CD4-positive, alpha-beta T cell treated with Interferon alpha-2 for 1 hour (primary cell): ENCODE data around the gene PRSS56.

Experiments used
- DNase-seq, 2 donors: peaks; one replicate each; pipeline ENCODE4 v3.0.0-alpha.2; 2020 to 2022

PRSS56 gene

DNA sequence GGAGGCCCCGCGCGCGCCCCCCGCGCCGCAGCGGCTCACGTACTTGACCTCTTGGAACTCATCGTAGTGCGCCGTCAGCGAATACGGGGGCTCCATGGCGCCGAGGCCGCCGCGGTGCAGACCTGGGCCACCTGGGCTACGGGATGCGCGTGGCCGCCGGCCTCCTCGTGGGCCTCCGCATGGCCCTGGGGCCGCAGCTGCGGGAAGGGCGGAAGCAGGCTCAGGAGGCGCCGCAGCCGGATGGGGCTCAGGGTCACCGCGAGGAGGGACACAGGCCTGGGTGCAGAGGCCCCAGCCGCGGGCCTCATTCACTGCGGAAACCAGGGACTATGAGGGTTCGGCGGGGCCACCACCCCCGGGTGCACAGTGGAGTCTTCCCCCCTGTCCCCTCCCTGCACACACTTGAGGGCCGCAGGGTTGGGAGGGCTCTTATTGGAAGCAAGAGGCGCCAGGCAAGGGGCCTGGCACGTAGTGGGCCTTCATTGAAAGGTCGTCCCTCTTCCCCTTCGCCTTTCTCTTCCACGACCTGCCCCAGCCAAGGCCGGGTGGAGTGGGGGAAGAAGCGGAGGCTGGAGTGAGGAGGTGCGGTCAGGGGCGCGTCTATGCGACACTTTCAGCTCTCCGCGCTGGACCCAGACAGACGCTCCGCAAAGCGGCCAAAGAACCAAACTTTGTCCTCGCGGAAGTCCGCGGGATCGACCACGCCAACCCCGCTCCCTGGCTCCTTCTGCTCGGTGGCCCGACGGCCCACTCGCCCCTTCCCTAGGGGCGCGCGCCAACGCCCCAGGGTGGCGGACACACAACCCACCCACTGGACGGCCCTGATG is 33.4 kb upstream of the PRSS56 start:
- DNase-seq, result no peak

DNA sequence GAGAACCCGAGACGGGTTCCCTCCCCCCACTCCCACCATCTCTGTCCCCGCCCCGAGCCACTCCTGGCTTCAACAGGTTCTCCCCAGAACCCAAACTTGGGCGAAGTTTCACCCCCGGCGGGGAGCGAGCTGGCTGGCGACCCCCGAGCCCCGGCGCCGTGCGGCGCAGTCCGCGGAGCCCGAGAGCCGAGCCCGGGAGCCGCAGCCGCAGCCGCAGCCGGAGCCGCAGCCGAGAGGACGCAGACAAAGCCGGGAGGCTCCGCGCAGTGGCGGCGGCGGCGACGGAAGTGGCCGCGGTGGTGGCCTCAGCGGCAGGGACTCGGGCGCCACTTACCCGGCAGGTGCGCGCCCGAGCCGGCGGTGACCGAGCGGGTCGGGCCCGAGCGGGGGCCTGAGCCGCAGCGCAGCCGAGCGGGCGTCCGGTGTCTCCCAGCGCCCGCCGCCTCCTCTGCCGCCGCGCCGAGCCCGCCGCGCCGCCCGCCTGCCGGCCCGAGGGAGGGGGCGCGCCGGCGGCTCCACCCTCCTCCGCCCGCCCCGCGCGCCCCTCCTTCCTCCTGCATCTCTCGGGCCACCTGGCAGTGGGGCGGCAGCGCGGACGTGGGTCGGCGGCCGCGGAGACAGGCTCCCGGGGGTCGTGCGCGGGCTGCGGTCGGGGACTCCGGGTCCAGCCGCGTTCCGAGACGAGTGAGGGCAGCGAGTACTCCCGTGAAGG is 32.6 kb upstream of the PRSS56 start, which contains the start of gene ECEL1:
TSS of gene ECEL1 (minus strand) at position 450 of the 712 bp plus-strand sequence. CDS start 1,181 bp downstream, outside the sequence.
- no peak for DNase-seq

DNA sequence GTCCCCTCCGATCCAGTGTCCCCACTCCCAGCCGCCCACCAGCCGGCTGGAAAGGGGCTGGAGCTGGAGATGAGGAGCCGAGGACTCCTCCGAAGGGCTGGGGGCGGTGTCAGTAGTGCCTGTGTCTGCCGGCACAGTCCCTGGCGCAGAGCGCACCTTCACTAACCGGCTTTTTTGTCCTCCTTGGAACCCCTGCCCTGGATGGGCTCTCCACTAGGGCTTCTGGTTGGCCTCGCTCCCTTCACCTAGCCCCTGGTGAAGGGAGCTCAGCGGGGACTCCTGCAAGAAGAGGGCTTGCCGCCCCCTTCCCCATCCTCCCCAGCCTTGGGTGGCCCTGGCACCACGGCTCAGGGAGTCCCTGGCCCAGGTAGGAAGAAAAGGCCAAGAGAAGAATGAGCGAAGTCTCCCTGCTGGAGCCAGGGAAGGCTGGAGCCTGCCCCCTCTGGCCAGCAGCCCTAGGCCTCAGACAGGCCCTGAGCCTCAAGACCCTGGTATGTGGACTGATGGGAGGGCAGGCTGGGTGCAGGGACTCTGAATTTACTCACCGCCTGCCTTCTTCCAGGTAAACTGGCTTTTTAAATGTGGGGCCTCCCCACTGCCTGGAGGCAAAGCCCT is 32.0 kb upstream of the PRSS56 start:
- no peak for DNase-seq

DNA sequence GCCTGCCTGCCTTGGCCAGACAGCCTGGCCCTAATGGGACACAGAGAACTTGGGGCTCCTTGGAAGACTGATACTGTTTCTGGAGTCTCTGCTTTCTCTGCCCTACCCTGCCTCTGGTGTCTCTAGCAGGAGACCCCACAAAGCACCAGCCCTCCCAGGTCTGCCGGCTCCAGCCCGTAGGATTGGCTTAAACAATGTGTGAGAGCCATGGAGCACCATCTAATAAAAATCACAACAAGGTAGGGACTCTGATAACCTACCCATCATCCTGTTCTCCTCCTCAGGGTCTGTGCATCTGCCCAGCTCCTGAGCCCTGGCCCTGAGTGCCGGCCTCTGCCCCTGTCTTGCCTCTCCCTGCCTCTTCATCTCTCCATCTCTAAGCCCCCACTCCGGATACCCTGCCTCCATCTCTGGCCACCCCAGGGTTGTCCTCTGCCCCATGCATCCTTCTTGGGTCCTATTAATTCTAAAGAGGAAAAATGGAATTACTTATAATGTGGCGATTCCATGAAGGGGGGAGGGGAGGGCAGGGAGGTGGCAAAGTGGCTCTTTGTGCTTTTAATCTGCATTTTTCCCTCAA is 31.4 kb upstream of the PRSS56 start:
- no peak for DNase-seq

DNA sequence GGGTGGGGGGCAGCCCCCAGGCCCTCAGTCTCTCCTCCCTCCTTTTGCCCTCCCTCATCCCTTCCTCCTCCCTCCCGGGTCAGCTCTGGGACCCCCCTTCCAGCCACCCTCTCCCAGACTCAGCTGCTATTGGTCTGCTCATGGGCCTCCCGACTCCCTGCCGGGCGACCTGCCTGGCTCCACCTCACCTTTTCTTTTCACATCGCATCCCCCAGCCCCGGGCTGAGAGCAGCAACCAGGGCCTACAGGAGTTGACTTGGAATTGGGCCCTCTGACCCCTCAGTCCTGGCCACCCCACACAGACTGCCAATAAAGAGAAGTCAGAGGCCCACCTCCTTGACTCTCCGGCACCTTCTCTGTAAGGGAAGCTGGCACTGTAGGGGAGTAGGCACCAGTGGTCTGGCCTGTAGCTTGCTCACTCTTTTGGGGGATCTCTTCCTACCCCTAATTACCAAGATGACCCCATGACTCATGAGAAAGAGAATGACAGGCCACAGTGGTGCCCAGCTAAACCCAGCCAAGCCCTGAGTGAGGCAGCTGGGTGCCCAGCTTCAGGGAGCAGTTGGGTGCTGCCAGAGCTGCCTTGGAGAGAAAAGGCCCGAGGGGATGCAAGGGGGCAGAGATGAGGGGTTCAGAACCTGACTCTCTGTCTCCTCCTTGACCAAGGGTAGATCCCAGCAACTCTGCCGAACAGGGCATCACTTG is 30.5 kb upstream of the PRSS56 start:
- DNase-seq, result no peak

DNA sequence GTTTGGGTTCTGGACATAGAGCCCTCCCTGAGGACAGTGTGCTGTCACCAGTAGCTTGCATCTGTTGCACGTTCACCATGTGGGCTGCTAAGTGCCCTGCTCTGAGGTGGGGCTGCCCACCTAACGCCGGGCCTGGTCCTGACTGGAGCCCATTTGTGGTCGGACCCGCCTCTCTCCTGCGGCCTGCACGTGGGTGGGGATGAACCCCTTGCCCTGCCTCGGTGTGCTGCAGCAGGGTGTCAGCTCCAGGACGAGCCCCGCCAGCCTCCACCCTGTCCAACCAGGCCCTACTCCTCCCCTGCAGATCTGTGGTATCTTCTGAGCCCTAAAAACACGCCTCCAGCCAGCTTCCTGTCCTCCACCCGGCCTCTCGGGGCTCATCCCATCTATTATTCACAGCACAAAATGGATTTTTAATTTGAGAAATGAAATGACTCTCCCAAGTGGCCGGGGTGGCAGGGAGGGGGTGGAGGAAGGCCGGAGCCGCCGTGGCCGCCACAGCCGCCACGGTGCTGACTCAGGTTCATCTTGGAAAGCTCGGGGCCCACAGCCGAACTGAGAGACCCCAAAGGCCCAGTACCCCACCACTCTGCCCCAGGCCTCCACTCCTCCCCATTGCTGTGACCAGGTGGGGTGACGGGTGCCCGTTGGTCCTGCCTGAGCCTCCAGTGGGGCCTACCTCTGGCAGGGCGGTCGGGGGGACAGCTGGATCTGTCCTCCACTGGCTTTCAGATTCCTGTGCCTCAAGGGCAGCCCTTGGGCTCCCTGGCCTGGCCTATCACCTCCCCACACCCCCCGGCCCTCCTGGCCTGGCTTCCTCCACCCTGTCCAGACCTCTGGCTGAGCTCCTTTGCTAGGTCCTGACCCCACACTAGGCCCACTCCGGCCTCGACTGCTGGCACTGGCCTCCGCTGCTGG is 29.7 kb upstream of the PRSS56 start:
- DNase-seq, result no peak

DNA sequence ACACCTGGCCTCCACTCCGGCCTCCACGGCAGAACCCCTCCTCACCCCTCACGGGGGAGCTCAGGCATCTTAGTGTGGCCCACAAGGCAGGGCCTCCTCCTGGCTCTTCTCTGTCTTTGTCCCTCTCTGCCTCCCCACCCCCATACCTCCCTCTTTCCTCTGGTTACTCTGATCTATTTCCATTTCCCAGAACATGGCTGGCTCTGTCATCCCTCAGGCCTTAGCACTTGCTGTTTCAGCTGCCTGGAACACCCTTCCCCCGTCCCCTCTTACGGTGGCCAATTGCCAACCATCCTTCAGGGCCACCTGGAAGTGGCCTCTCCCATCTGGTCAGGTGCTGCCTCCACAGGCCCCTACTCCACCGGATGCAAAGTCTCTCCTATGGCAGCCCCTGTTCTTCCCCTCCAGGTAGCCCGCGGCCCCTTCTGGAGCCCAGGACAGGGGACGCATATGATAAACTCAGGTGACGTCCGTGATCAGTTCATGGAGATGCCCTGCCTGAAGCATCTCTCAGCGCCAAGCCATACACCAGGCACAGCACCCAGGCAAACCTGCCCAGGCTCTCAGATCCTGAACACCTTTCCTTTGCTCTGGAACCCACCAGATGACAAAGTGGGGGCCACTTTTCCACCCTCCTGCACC is 28.9 kb upstream of the PRSS56 start:
- DNase-seq, result no peak

DNA sequence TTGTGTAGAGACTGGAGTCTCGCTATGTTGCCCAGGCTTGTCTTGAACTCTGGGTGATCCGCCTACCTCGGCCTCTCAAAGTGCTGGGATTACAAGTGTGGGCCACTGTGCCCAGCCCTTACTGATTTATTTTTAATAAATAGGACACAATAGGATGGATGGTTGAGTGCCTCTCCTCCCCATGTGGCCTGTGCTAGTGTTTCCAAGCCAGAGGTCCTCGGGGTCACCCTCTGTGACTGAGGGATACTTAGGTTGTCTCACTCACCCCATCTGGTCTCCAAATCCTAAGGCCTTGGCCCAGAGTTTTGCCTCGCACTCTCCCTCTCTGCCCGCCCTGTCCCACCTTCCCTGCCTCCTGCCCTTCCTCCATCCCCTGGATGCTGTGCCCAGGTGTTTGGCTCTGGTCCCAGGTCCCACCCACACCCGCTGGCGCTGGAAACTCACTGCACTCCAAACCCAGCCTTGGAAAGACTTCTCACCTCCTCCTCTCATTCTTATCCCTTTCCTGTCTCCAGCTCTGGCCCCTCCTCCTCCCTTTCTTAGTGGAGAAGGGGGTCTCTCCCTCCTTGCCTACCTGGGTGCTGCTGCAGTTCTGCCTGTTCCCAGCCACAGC is 27.8 kb upstream of the PRSS56 start:
- DNase-seq, result no peak

DNA sequence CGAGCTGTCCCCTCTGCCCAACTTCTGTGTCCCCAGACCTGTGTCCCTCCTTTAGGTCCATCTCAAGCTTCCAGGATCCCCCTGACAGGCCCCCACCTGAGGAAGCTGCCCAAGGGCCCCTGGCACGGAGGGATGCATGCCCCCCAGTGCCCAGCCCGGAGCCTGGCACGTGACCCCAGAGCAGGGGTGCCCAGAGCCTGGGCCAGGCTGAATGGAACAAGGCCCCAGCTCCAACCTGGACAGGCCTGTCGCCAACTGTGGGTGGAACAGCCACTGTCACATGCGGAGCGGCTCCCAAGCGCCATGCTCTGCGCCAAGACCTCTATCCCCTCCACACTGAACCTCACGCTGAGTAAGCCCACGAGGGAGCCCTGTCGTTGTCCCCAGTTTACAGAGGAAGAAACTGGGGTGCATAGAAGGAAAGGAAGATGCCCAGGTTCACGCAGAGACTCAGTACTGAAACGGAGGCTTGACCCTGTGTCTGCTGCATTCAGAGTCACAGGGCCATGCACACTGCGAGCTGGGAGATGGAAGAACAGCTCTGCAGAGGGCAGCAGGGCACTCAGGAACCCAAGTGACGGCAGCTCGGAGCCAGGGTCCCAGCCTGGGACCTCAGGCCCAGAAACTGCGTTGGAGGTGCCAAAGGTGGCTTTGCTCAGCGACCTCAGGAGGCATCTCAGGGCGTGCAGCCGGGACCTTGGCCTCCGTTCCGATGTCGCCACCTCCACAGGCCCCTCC is 27.1 kb upstream of the PRSS56 start:
- DNase-seq, result no peak

DNA sequence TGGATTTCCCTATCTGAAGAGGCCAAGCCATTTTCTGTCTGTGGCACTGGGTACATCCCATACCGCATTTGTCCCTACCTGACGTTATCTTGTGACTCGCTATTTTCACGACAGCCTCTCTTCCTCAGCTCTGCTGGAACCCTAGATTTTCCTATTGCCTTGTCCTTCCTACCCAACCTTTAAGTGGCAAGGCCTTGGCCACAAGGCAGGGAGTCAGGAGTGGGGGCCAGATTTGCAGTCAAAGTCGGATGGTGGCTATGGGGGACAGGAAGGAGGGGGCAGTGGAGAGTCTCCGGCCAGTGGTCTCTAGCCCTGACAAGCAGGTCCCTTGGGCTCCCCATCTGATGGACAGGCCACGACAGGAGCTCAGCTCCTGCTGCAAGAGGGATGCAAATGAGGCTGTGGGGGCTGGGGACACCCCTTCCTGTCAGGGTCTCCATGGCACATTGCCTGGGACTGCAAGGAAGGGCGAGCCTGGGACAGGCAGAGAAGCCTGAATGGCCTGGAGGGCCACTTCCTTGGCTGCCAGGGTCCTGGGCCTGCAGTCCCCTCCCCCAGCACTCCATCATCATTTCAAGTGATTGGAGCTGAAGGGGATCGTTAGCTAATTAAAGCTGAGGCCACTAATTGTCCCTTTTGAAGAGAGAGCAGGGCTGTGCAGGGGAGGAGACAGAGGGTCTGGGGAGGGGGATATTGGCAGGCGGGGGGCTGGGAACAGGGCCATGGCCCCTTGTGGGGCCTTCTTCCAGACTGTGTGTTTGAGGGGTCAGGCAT is 26.3 kb upstream of the PRSS56 start:
- DNase-seq, result no peak

DNA sequence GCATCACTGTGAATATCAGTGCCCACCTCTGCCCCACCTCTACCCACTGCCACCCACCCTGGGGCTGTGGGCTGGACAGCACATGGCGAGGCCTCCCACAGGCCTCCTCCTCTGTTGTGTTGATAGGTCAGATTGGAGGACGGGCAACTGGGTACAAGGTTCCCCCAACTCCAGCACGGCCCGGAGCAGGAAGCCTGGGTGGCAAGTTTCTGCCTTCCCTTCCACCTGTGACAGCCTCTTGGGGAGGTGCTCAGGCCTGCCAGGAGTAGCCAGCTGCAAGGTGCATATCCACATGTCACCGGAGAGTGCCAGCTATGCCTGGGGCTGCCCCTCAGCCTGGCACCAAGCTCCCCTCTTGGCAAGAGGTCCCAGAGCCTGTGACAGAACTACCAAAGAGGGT is 25.6 kb upstream of the PRSS56 start:
- DNase-seq, result no peak

DNA sequence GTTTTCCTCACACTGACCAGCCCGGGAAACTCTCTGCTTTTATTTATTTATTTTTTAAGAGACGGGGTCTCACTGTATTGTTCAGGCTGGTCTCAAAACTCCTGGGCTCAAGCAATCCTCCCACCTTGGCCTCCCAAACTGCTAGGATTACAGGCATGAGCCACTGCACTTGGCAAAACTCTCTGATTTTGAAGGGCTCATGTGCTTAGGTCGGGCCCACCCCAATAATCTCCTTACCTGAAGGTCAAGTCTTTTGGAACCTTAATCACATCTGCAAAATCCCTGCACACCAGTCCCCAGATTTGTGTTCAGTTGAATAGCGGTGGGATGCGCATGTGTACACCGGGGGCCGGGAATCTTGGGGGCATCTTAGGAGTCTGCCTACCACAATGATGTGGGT is 24.9 kb upstream of the PRSS56 start:
- DNase-seq, result no peak

DNA sequence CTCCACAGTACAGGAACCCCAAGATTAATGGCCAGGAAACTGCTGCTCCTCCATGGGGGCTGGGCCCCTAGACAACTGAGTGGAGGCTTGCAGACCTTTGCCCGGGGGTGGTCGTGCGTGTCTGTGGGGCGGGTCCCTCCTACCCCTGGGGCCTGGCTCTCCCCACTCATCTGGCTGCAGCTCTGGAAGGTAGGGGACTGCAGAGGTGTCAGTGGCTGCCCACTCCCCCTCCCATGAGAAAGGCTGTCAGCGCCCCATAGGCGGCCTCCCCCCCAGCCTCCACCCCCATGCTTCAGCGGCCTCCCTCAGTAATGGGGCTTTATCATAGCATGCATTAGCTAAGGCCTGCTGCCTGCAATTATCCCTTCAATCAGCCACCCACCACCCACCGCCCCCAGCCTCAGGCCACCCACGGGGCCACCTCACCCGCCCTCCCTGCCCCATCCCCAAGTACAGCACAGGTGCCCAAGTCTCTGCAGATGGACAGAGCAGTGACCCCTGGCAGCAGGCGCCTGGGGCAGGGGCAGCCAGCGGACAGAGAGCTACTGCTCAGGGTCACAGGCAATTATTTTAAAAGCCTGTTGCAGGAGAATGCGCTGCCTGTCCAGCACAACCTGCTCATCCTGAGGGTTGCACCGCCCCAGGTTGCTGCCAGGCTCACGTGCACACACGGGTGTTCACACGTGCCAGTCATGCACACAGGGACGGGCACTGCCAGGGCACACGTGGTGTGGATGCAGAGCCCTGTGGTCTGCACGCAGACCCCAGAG is 23.5 kb upstream of the PRSS56 start:
- DNase-seq, result no peak

DNA sequence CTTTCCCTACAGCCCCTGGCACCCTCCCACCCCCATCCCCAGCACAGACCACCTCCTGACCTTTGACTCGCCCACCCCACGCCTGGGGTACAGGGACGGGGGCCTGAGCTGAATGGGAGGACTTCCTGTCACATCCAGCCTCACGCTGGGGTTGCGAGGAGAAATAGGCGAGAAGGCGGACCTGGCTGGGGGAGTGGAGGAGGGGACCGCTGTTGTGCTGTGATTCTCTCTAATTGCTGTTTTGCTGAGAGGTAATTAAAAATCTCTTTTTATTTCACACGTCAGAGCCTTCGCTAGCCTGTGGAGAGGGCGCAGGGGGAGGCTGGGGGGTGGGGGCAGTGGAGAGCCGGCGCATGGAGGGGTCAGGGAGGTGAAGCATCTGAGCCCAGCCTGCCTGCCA is 22.8 kb upstream of the PRSS56 start:
- DNase-seq, result no peak

DNA sequence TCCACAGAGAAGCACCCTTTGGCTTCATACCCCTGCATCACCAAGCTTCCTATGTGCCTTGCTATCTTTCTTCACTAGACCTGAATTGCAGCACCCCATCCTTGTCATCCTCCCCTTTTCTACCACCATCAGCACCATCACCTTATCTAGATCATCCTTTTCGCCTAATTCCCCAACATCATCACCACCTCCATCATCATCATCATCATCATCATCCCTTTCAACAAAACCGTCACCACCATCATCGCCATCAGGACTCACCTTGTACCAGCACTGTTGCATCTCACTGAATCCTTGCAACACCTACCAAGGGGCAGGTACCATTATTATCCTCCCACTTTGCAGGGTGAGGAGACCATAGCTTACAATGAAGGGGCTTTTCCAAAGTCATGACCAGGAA is 21.7 kb upstream of the PRSS56 start:
- no peak for DNase-seq

DNA sequence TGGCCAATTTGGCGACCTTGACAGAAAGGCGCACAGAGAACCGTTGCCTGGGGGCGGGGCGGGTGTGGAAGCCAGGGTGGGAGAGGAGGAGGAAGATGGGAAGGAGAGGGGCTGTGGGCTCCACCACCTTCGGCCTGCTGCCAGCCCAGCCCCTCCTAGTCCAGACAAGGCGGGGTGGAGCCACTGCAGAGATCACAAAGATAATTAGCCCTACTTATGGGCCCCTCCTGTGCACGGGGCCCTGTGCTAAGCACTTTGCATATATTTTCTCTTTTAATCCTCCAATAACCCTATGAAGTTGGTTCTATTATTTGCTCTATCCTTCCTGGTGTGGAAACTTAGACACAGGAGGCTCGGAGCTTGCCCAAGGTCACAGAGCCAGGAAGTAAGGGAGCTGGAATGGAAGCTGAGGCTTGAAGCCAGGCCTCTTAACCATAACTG is 18.8 kb upstream of the PRSS56 start:
- DNase-seq, result no peak

DNA sequence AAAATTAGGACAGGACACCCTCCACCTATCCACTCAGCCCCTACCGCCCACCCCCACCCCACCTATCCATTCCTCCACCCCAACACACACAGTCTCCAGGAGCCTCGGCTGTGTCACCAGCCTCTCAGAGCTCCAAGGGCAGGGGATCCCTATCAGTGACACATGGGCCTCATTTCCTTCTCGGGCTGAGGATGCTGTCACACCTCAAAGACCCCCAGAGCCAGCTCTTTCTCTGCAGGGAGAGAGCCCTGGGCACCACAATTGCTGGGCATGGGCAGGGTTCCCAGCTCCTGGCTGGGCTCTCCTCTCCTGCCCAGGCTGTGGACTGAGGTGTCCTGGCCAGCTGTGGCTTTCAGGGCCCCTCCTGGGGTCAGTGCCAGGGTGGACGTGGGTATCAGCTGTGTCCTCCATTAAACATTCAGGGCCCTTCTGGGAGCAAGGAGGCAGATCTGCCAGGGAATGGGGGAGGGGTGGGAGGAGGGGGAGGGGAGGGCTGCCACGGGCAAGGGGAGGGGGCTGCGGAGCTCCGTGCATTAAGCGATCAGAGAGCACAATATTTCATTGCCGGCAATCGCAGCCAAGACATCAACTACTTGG is 18.3 kb upstream of the PRSS56 start:
- DNase-seq, result no peak

DNA sequence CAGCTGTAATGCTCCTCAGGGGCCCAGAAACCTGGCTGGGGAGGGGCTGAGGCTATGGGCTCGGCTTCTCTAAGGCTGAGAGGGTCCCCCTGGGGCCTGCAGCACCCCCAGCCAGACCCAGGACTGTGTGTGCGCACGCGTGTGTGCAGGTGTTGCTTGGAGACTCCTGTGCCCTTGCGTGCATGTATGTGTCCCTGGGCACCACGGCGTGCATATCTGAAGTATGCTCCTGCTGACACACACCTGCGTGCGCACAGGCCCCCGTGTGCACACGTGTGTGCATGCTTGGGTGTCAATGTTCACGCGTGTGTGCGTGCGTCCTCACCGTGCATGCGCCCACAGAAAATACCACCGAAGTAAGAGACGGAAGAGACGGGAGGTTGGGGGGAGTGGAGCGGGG is 17.7 kb upstream of the PRSS56 start:
- no peak for DNase-seq
